HEK293 (cell line): ENCODE results near the gene ERICH6B.

Experiments
- CTCF ChIA-PET: fragments of 350-600 bp; formaldehyde crosslinking; extraction: SDS; loops from one replicate; lab custom pipeline; 2021; ENCODE audit warnings: antibody characterized with exemption; lab: Yijun Ruan, JAX
- POLR2A ChIA-PET: fragments of 300-600 bp; formaldehyde crosslinking; extraction: SDS; loops from one replicate; lab custom pipeline; 2020; ENCODE audit warnings: antibody characterized with exemption, inconsistent platforms; lab: Yijun Ruan, JAX
- H3K27ac ChIP-seq: fragments of 200-500 bp; sonication (Bioruptor generic); 2 replicates; pipeline ENCODE4 v1.5.1; 2014; ENCODE audit warnings: low read depth, low read length, control low read depth, inconsistent platforms; ENCODE audit errors: extremely low read depth
- H3K36me3 ChIP-seq, 2 experiments: fragments of 200-500 bp in 1 of 2; sonication (Bioruptor generic) in 1 of 2; 1 replicate in 1 of 2; 2 replicates in 1 of 2; pipeline ENCODE4 v1.5.1; 2014 to 2017; ENCODE audit warnings: inconsistent platforms in 2 of 2, low read length in 2 of 2; ENCODE audit not compliant: control insufficient read depth in 2 of 2, insufficient read depth in 1 of 2
- H3K4me1 ChIP-seq: fragments of 200-500 bp; sonication (Bioruptor generic); 2 replicates; pipeline ENCODE4 v1.5.1; 2014; ENCODE audit warnings: mild to moderate bottlenecking, low read length, inconsistent platforms; ENCODE audit not compliant: control insufficient read depth, insufficient read depth
- H3K4me3 ChIP-seq: 2 replicates; pipeline ENCODE4 v1.5.1; 2011; ENCODE audit warnings: low read depth, mild to moderate bottlenecking, control low read depth, low read length, moderate library complexity
- H3K9me3 ChIP-seq: fragments of 200-500 bp; sonication (Bioruptor generic); 2 replicates; pipeline ENCODE4 v1.5.1; 2014; ENCODE audit warnings: low read depth, low read length, inconsistent platforms; ENCODE audit not compliant: control insufficient read depth, insufficient read depth
- MEIS1 ChIP-seq: sonication (generic); formaldehyde crosslinking; IDR thresholded peaks from 2 replicates; pipeline ENCODE4 v1.8.1; 2022; ENCODE audit warnings: missing genetic modification reagents, mild to moderate bottlenecking, borderline replicate concordance
- OSR2 ChIP-seq: fragments of 450-650 bp; formaldehyde crosslinking; IDR thresholded peaks from 2 replicates; pipeline ENCODE4 v1.5.1; 2016; ENCODE audit warnings: missing biosample characterization, missing genetic modification characterization
- ZNF266 ChIP-seq: fragments of 450-650 bp; formaldehyde crosslinking; IDR thresholded peaks from 2 replicates; pipeline ENCODE4 v1.5.1; 2016; ENCODE audit warnings: missing biosample characterization, missing genetic modification characterization, low read depth
- ZNF394 ChIP-seq: fragments of 450-650 bp; formaldehyde crosslinking; IDR thresholded peaks from 2 replicates; pipeline ENCODE4 v1.5.1; 2016; ENCODE audit warnings: missing biosample characterization, missing genetic modification characterization, mild to moderate bottlenecking, moderate library complexity, borderline replicate concordance
- ZNF514 ChIP-seq: fragments of 450-650 bp; formaldehyde crosslinking; IDR thresholded peaks from 2 replicates; pipeline ENCODE4 v1.5.1; 2016; ENCODE audit warnings: missing biosample characterization, missing genetic modification characterization
- ZNF561 ChIP-seq: fragments of 450-650 bp; IDR thresholded peaks from 2 replicates; pipeline ENCODE4 v1.5.1; 2018; ENCODE audit warnings: missing biosample characterization, missing genetic modification characterization, borderline replicate concordance
- ZNF785 ChIP-seq: fragments of 450-650 bp; formaldehyde crosslinking; IDR thresholded peaks from 2 replicates; pipeline ENCODE4 v1.5.1; 2016; ENCODE audit warnings: missing biosample characterization, missing genetic modification characterization
- ZNF792 ChIP-seq: fragments of 450-650 bp; formaldehyde crosslinking; IDR thresholded peaks from 2 replicates; pipeline ENCODE4 v1.5.1; 2016; ENCODE audit warnings: missing biosample characterization, missing genetic modification characterization
- ZNF837 ChIP-seq: fragments of 450-650 bp; formaldehyde crosslinking; IDR thresholded peaks from 2 replicates; pipeline ENCODE4 v1.5.1; 2016; ENCODE audit warnings: missing biosample characterization, missing genetic modification characterization
- TF ChIP-seq, protein P1 (sequence below): fragments of 450-650 bp; formaldehyde crosslinking; IDR thresholded peaks from 2 replicates; pipeline ENCODE4 v1.5.1; 2016; ENCODE audit warnings: missing biosample characterization, missing genetic modification characterization, borderline replicate concordance
- TF ChIP-seq, protein P2 (sequence below): fragments of 450-650 bp; formaldehyde crosslinking; IDR thresholded peaks from 2 replicates; pipeline ENCODE4 v1.5.1; 2016; ENCODE audit warnings: missing biosample characterization, missing genetic modification characterization
- TF ChIP-seq, protein P3 (sequence below): IDR thresholded peaks from 2 replicates; pipeline ENCODE4 v1.6.1; 2011; ENCODE audit warnings: mild to moderate bottlenecking, low read depth, low read length, borderline replicate concordance
- TF ChIP-seq, protein P4 (sequence below): fragments of 450-650 bp; formaldehyde crosslinking; IDR thresholded peaks from 2 replicates; pipeline ENCODE4 v1.5.1; 2016; ENCODE audit warnings: missing biosample characterization, missing genetic modification characterization
- TF ChIP-seq, protein P5 (sequence below): fragments of 450-650 bp; formaldehyde crosslinking; IDR thresholded peaks from 2 replicates; pipeline ENCODE4 v1.5.1; 2016; ENCODE audit warnings: missing biosample characterization, missing genetic modification characterization, borderline replicate concordance
- TF ChIP-seq, protein P6 (sequence below): fragments of 450-650 bp; formaldehyde crosslinking; IDR thresholded peaks from 2 replicates; pipeline ENCODE4; 2016; ENCODE audit warnings: missing biosample characterization, missing genetic modification characterization
- TF ChIP-seq, protein P7 (sequence below): fragments of 450-650 bp; formaldehyde crosslinking; IDR thresholded peaks from 2 replicates; pipeline ENCODE4 v1.5.1; 2017; ENCODE audit warnings: missing biosample characterization, mild to moderate bottlenecking, missing genetic modification characterization, moderate library complexity

Gene ERICH6B

DNA sequence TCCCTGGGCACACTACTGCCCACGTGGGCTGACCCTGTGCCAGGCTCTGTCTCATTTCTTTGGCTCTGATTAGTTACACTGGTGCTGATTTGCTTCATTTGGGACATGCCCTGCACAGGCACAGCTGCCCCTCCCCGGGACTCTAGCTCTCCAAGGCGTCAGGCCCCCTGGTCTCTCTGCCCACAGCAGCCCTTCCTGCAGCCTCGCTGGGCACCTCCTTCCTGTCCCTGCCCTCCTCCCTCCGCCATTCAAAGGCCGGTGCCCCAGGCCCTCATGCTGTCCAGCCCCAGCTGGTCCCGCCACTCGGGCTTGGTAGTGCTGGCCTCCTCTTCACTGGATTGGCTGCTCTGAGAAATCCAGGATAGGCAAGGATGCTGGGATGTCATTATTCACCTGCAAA is 73.1 kb downstream of the ERICH6B start:
- Histone ChIP-seq H3K4me1 (no peaks in the 10 kb centered on the region), H3K27ac (no peak overlapping the region), H3K4me3 (no peak overlapping the region), H3K9me3 (no peaks in the 10 kb centered on the region), H3K36me3 (no peaks in the 10 kb centered on the region)
- ChIA-PET CTCF (no interaction called here), POLR2A (no interaction called here)
- TF ChIP-seq, protein P1, sequence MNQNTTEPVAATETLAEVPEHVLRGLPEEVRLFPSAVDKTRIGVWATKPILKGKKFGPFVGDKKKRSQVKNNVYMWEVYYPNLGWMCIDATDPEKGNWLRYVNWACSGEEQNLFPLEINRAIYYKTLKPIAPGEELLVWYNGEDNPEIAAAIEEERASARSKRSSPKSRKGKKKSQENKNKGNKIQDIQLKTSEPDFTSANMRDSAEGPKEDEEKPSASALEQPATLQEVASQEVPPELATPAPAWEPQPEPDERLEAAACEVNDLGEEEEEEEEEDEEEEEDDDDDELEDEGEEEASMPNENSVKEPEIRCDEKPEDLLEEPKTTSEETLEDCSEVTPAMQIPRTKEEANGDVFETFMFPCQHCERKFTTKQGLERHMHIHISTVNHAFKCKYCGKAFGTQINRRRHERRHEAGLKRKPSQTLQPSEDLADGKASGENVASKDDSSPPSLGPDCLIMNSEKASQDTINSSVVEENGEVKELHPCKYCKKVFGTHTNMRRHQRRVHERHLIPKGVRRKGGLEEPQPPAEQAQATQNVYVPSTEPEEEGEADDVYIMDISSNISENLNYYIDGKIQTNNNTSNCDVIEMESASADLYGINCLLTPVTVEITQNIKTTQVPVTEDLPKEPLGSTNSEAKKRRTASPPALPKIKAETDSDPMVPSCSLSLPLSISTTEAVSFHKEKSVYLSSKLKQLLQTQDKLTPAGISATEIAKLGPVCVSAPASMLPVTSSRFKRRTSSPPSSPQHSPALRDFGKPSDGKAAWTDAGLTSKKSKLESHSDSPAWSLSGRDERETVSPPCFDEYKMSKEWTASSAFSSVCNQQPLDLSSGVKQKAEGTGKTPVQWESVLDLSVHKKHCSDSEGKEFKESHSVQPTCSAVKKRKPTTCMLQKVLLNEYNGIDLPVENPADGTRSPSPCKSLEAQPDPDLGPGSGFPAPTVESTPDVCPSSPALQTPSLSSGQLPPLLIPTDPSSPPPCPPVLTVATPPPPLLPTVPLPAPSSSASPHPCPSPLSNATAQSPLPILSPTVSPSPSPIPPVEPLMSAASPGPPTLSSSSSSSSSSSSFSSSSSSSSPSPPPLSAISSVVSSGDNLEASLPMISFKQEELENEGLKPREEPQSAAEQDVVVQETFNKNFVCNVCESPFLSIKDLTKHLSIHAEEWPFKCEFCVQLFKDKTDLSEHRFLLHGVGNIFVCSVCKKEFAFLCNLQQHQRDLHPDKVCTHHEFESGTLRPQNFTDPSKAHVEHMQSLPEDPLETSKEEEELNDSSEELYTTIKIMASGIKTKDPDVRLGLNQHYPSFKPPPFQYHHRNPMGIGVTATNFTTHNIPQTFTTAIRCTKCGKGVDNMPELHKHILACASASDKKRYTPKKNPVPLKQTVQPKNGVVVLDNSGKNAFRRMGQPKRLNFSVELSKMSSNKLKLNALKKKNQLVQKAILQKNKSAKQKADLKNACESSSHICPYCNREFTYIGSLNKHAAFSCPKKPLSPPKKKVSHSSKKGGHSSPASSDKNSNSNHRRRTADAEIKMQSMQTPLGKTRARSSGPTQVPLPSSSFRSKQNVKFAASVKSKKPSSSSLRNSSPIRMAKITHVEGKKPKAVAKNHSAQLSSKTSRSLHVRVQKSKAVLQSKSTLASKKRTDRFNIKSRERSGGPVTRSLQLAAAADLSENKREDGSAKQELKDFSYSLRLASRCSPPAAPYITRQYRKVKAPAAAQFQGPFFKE (tag by site-specific recombination), result no peak
- TF ChIP-seq, protein P2, sequence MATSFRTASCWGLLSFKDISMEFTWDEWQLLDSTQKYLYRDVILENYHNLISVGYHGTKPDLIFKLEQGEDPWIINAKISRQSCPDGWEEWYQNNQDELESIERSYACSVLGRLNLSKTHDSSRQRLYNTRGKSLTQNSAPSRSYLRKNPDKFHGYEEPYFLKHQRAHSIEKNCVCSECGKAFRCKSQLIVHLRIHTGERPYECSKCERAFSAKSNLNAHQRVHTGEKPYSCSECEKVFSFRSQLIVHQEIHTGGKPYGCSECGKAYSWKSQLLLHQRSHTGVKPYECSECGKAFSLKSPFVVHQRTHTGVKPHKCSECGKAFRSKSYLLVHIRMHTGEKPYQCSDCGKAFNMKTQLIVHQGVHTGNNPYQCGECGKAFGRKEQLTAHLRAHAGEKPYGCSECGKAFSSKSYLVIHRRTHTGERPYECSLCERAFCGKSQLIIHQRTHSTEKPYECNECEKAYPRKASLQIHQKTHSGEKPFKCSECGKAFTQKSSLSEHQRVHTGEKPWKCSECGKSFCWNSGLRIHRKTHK (tag by site-specific recombination), result no peak
- TF ChIP-seq, protein P3, sequence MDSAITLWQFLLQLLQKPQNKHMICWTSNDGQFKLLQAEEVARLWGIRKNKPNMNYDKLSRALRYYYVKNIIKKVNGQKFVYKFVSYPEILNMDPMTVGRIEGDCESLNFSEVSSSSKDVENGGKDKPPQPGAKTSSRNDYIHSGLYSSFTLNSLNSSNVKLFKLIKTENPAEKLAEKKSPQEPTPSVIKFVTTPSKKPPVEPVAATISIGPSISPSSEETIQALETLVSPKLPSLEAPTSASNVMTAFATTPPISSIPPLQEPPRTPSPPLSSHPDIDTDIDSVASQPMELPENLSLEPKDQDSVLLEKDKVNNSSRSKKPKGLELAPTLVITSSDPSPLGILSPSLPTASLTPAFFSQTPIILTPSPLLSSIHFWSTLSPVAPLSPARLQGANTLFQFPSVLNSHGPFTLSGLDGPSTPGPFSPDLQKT, result no peak
- TF ChIP-seq, protein P4, sequence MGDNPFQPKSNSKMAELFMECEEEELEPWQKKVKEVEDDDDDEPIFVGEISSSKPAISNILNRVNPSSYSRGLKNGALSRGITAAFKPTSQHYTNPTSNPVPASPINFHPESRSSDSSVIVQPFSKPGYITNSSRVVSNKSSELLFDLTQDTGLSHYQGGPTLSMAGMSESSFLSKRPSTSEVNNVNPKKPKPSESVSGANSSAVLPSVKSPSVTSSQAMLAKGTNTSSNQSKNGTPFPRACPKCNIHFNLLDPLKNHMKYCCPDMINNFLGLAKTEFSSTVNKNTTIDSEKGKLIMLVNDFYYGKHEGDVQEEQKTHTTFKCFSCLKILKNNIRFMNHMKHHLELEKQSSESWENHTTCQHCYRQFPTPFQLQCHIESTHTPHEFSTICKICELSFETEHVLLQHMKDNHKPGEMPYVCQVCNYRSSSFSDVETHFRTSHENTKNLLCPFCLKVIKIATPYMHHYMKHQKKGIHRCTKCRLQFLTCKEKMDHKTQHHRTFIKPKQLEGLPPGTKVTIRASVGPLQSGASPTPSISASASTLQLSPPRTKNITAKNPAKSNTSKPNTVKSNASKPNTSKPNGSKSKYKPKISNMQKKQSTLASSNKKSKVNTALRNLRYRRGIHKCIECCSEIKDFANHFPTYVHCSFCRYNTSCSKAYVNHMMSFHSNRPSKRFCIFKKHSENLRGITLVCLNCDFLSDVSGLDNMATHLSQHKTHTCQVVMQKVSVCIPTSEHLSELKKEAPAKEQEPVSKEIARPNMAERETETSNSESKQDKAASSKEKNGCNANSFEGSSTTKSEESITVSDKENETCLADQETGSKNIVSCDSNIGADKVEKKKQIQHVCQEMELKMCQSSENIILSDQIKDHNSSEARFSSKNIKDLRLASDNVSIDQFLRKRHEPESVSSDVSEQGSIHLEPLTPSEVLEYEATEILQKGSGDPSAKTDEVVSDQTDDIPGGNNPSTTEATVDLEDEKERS (tag by site-specific recombination), result no peak
- TF ChIP-seq, protein P5, sequence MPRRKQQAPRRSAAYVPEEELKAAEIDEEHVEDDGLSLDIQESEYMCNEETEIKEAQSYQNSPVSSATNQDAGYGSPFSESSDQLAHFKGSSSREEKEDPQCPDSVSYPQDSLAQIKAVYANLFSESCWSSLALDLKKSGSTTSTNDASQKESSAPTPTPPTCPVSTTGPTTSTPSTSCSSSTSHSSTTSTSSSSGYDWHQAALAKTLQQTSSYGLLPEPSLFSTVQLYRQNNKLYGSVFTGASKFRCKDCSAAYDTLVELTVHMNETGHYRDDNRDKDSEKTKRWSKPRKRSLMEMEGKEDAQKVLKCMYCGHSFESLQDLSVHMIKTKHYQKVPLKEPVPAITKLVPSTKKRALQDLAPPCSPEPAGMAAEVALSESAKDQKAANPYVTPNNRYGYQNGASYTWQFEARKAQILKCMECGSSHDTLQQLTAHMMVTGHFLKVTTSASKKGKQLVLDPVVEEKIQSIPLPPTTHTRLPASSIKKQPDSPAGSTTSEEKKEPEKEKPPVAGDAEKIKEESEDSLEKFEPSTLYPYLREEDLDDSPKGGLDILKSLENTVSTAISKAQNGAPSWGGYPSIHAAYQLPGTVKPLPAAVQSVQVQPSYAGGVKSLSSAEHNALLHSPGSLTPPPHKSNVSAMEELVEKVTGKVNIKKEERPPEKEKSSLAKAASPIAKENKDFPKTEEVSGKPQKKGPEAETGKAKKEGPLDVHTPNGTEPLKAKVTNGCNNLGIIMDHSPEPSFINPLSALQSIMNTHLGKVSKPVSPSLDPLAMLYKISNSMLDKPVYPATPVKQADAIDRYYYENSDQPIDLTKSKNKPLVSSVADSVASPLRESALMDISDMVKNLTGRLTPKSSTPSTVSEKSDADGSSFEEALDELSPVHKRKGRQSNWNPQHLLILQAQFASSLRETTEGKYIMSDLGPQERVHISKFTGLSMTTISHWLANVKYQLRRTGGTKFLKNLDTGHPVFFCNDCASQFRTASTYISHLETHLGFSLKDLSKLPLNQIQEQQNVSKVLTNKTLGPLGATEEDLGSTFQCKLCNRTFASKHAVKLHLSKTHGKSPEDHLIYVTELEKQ (tag by site-specific recombination), result no peak
- TF ChIP-seq MEIS1 (CRISPR knock-in tag), result no peak
- TF ChIP-seq ZNF266, result no peak
- no peak for TF ChIP-seq OSR2 (tag by site-specific recombination)

DNA sequence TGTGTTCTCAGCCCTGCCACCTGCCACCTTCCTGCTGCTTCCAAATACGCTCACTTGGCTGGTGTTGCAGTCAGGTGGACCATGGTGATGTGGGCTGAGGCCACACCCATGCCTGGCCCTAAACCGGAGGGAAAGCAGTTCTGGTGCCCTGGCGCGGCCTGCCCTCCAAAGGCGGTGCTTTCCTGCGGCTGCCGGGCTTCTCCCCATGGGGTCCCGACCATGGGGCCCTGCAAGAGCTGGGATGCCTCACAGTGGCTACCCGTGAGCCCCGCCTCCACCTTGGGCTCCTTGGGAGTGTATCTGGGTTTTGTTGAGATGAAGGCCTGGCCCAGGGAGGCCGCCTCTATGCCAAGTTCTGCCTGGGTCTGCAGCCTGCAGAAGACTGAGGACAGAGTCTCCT is 73.7 kb downstream of the ERICH6B start:
- Histone ChIP-seq H3K36me3 (no peaks in the 10 kb centered on the region), H3K27ac (no peak overlapping the region), H3K4me3 (no peak overlapping the region), H3K4me1 (no peaks in the 10 kb centered on the region), H3K9me3 (no peaks in the 10 kb centered on the region)
- ChIA-PET CTCF (interaction anchor here (0.6 kb wide), 1 partner anchor 60 kb away, joined by 4 read pairs; no protein-coding TSS in a partner anchor), POLR2A (no interaction called here)
- TF ChIP-seq ZNF394 (tag by site-specific recombination) (no peak), ZNF792 (tag by site-specific recombination) (no peak), ZNF785 (tag by site-specific recombination) (no peak), ZNF514 (tag by site-specific recombination) (no peak), ZNF837 (tag by site-specific recombination) (no peak), ZNF561 (tag by site-specific recombination) (no peak)
- TF ChIP-seq, protein P6, sequence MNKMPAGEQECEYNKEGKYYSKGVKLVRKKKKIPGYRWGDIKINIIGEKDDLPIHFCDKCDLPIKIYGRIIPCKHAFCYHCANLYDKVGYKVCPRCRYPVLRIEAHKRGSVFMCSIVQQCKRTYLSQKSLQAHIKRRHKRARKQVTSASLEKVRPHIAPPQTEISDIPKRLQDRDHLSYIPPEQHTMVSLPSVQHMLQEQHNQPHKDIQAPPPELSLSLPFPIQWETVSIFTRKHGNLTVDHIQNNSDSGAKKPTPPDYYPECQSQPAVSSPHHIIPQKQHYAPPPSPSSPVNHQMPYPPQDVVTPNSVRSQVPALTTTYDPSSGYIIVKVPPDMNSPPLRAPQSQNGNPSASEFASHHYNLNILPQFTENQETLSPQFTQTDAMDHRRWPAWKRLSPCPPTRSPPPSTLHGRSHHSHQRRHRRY (tag by site-specific recombination), result no peak
- TF ChIP-seq, protein P7, sequence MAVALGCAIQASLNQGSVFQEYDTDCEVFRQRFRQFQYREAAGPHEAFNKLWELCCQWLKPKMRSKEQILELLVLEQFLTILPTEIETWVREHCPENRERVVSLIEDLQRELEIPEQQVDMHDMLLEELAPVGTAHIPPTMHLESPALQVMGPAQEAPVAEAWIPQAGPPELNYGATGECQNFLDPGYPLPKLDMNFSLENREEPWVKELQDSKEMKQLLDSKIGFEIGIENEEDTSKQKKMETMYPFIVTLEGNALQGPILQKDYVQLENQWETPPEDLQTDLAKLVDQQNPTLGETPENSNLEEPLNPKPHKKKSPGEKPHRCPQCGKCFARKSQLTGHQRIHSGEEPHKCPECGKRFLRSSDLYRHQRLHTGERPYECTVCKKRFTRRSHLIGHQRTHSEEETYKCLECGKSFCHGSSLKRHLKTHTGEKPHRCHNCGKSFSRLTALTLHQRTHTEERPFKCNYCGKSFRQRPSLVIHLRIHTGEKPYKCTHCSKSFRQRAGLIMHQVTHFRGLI (tag by site-specific recombination), result no peak
